ENCODE data around the gene RUBCNL. TPM values are rescaled to one million over a fixed set of nuclear protein-coding genes. Genes with fewer than 3 reads are reported as not detected.

RUBCNL gene
- total RNA-seq, 4 donors from 2014 or later, result 4.0 to 21.9 (median 6.8) TPM

- ATAC-seq (ENCODE audit: low FRiP score), result no peak
- TF ChIP-seq CTCF (IDR thresholded peaks at IDR 0.05), result no peak
- no peak for DNase-seq (ENCODE audit: low spot score)
Observed at GRCh38 chr13:46313024-46313423, 74.0 kb downstream of the RUBCNL start.

GRCh38 chr13:46311217-46311616 is 75.8 kb downstream of the RUBCNL start:
- no peak for ATAC-seq (ENCODE audit: low FRiP score)
- TF ChIP-seq CTCF (IDR thresholded peaks at IDR 0.05), result no peak
- DNase-seq (ENCODE audit: low spot score), result no peak

GRCh38 chr13:46310066-46310465 is 77.0 kb downstream of the RUBCNL start:
- no peak for ATAC-seq (ENCODE audit: low FRiP score)
- TF ChIP-seq CTCF (IDR thresholded peaks at IDR 0.05), result no peak
- no peak for DNase-seq (ENCODE audit: low spot score)

GRCh38 chr13:46307554-46307953 is 79.5 kb downstream of the RUBCNL start:
- no peak for TF ChIP-seq CTCF (IDR thresholded peaks at IDR 0.05)
- DNase-seq (ENCODE audit: low spot score) (no peak), ATAC-seq (ENCODE audit: low FRiP score) (no peak)

- no peak for DNase-seq (ENCODE audit: low spot score)
- no peak for TF ChIP-seq CTCF (IDR thresholded peaks at IDR 0.05)
Observed at GRCh38 chr13:46304546-46304945, 82.5 kb downstream of the RUBCNL start.

GRCh38 chr13:46303742-46304385 is 83.2 kb downstream of the RUBCNL start:
- TF ChIP-seq CTCF (IDR thresholded peaks at IDR 0.05), result no peak

More at GRCh38 chr13:46304546-46304945, 82.5 kb downstream of the RUBCNL start:
- no peak for ATAC-seq (ENCODE audit: low FRiP score)

GRCh38 chr13:46297361-46297811 is 89.7 kb downstream of the RUBCNL start:
- no peak for DNase-seq (ENCODE audit: low spot score)
- peak; percentile 21 for ATAC-seq (ENCODE audit: low FRiP score)
- no peak for TF ChIP-seq CTCF (IDR thresholded peaks at IDR 0.05)

More at GRCh38 chr13:46303742-46304385, 83.2 kb downstream of the RUBCNL start:
- ATAC-seq (ENCODE audit: low FRiP score), result no peak
- no peak for DNase-seq (ENCODE audit: low spot score)

Data from omental fat pad (tissue), 4 donors.